ENCODE measurements around the gene LGALS3BP.

DNA sequence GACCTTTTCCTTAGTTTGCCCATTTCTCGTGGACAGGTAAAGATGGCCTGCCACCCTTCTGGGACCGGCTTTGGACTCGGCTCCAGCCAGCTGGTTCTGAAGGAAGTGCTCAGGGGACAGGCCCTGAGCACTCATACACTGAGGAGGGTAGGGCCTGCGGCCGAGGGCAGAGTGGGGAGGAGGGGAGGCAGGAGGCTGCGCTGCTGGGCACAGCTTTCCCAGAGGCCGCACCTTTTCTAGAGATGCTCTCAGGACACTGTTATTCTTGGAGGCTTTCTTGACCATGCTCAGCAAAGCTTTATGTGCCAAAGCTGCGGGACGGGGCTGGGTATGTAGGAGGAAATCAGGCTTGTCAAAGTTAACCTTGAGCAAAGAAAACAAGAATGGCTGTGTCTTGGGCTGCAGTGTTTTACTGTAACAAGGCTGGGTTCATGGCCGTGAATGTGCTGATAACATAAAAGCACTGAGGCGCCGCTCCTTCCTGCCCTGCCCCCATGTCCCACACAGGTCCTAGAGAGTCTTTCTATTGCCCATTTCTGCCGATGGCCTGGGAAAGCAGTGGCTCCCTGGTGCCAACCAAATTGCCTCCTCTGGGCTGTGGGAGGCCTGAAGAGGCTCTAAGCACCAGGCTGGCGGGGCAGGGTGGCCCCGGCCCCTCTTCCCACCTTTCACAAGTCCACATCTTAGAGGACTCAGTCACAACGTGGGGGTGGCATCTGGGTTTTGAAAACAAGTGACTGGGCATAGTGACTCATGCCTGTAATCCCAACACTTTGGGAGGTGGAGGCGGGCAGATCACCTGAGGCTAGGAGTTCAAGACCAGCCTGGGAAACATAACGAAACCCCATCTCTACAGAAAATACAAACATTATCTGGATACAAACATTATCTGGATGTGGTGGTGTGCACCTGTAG is 32.2 kb downstream of the LGALS3BP start:
- TF ChIP-seq SIX5 (IDR thresholded peaks at IDR 0.05; ENCODE audit: low read depth, low read length) (no peak), SP4 (IDR thresholded peaks at IDR 0.05; ENCODE audit: low read length) (no peak), YY1 (IDR thresholded peaks at IDR 0.05; ENCODE audit: low read depth, low read length) (no peak), CHD2 (IDR thresholded peaks at IDR 0.05; ENCODE audit: low read length) (no peak)

Measured in H1 (cell line).